Fibroblast of skin of right biceps (primary cell): ENCODE measurements around the gene NBEAL1.
"Not testable (repeated sequence)": the region's sequence is repeated elsewhere in the genome, so short reads cannot be mapped to it uniquely, and the experiment has no call there.

Experiments
- DNase-seq: peaks from one replicate; pipeline ENCODE4 v3.0.0-alpha.2; 2013

Gene NBEAL1

GRCh38 chr2:203040966-203041521 lies 26.4 kb downstream of the NBEAL1 start:
- no peak for DNase-seq

- DNase-seq, result no peak
These were observed 27.5 kb downstream of the NBEAL1 start for GRCh38 chr2:203042178-203042577.

GRCh38 chr2:203043226-203043625 lies 28.6 kb downstream of the NBEAL1 start:
- DNase-seq, result no peak

GRCh38 chr2:203045867-203046266 lies 31.2 kb downstream of the NBEAL1 start:
- no peak for DNase-seq

GRCh38 chr2:203052539-203052938 lies 37.9 kb downstream of the NBEAL1 start:
- no peak for DNase-seq

- no peak for DNase-seq
These were observed 45.0 kb downstream of the NBEAL1 start for GRCh38 chr2:203059567-203060240.

GRCh38 chr2:203061346-203061745 lies 46.7 kb downstream of the NBEAL1 start:
- peak; percentile 91 for DNase-seq

GRCh38 chr2:203062126-203062525 lies 47.5 kb downstream of the NBEAL1 start:
- DNase-seq, result peak; percentile 26

- not testable (repeated sequence) for DNase-seq
These were observed 51.9 kb downstream of the NBEAL1 start for GRCh38 chr2:203066519-203067091.

- DNase-seq, result no peak
These were observed 56.0 kb downstream of the NBEAL1 start for GRCh38 chr2:203070701-203071100.

GRCh38 chr2:203071148-203071547 lies 56.5 kb downstream of the NBEAL1 start:
- no peak for DNase-seq

GRCh38 chr2:203072371-203072770 lies 57.7 kb downstream of the NBEAL1 start:
- no peak for DNase-seq

- DNase-seq, result peak; percentile 41
These were observed 62.8 kb downstream of the NBEAL1 start for GRCh38 chr2:203077451-203077850.

GRCh38 chr2:203080447-203081045 lies 65.9 kb downstream of the NBEAL1 start:
- no peak for DNase-seq

GRCh38 chr2:203083328-203083727 lies 68.7 kb downstream of the NBEAL1 start:
- no peak for DNase-seq

- not testable (repeated sequence) for DNase-seq
These were observed 71.7 kb downstream of the NBEAL1 start for GRCh38 chr2:203086381-203086780.

GRCh38 chr2:203090721-203091120 lies 76.0 kb downstream of the NBEAL1 start:
- DNase-seq, result not testable (repeated sequence)

- peak; percentile 5 for DNase-seq
These were observed 83.1 kb downstream of the NBEAL1 start for GRCh38 chr2:203097735-203098134.

GRCh38 chr2:203102357-203102756 lies 87.7 kb downstream of the NBEAL1 start:
- DNase-seq, result not testable (repeated sequence)

- DNase-seq, result no peak
These were observed 89.6 kb downstream of the NBEAL1 start for GRCh38 chr2:203104273-203104672.

- no peak for DNase-seq
These were observed 91.3 kb downstream of the NBEAL1 start for GRCh38 chr2:203105996-203106395.

- not testable (repeated sequence) for DNase-seq
These were observed 95.8 kb downstream of the NBEAL1 start for GRCh38 chr2:203110496-203110895.

GRCh38 chr2:203112342-203112741 lies 97.7 kb downstream of the NBEAL1 start:
- no peak for DNase-seq

GRCh38 chr2:203115201-203115700 lies 100.6 kb downstream of the NBEAL1 start:
- not testable (repeated sequence) for DNase-seq
